HG03196 (cell line): Measurements from ENCODE around the gene SPINK4.
A peak's percentile ranks its signal among the peaks of the same experiment; 100 is the strongest.

Experiments
- ATAC-seq: cut with Tn5 transposase; IDR thresholded peaks from one replicate; pipeline ENCODE4 v1.9.1; 2021; ENCODE audit not compliant: unreplicated experiment

SPINK4 gene

DNA sequence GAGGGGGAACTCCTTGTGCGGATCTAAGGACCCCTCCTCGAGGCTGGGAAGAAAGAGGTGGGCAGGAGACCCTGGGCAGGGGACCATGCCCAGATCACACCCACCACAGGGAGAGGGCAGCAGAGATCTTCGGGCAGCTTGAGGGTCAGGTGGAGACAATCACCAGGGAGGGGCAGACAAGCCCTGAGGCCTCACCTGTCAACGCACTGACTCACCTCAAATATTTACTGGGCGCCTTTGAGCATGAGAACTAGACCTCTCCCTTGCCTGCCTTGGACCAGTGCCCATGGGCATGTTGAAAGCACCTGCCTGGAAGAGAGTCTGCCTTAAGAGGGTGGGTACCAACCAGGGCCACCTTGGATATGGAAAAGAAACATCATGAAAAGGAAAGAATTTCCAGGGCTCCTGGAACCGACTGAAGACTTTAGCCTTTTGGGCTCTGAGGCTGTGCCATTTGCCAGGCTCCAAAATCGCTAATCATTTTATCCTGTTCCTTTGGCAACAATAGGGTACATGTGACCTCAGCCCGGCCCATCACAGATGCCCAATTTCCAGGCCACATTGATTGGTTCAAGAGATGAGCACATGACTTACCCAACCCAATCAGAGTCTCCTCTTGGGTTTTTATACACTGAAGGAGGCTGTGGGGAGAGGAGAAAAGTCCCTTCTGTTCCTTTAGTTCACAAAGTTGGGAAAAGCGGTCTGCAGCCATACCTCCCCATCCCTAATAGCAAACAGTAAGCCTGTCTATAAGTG lies 10.4 kb upstream of the SPINK4 start:
- no peak for ATAC-seq

DNA sequence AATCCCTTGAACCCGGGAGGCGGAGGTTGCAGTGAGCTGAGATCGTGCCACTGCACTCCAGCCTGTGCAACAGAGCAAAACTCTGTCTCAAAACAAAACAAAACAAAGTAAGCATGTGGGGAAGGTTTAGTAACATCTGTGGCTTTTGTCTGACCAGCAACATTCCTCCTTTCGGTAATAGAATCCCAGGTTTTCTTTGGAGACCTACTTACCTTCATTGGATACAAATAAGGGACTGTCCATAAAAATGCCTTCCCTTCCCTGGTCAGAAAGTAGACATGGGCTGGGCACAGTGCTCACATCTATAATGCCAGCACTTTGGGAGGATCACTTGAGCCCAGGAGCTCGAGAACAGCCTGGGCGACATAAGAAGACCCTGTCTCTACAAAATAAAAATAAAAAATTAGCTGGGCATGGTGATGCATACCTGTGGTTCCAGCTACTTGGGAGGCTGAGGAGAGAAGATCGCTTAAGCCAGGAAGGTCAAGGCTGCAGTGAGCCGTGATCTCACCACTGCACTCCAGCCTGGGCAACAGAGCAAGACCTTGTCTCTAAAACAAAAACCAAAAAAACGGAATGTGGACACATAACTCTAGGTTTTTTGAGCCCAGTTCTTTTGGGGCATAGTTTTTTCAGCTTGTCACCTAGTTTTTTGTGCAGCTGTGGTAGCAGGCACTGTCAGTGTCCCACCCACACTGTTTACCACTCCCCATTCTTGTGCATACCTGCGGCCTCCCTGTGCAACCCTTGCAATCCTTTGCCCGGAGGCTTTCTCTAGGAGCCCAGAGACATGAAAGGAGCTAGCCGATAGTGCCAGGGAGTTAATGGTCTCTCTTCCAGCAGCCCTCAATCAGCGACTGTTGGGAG lies 9.0 kb upstream of the SPINK4 start:
- ATAC-seq: no peak

DNA sequence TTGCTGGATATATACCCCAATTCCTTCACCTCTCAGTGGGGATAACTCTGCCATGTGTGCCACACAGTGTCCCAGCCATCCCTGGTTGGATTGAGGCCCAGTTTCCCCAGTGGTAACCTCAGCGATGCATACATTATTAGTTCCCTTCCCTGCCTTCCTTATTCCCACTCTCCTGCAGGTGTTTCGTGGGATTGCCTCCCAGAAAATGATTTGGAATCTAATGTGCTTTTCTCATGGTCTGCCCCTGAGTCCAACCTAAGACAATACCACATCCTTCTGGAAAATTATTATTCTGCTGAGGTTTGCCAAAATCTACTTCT lies 8.4 kb upstream of the SPINK4 start:
- ATAC-seq: no peak

DNA sequence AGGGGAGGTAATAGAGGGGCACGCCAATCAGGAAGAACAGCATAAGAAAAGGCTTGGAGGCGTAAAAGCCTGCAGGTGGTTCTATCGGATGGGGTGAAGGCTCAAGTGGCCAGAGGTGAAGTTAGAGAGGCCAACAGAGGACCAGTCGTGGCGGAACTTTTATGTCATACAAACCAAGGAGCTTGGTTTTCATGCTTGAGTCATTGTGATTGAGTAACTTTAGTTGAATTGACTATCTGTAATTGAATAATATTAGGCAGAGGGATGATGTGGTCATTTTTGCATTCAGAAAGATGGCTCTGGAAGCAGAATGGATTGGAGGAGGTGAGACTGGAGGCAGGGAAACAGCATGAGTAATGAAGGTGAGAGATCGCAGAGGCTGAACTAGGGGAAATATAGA lies 7.2 kb upstream of the SPINK4 start:
- ATAC-seq: no peak

DNA sequence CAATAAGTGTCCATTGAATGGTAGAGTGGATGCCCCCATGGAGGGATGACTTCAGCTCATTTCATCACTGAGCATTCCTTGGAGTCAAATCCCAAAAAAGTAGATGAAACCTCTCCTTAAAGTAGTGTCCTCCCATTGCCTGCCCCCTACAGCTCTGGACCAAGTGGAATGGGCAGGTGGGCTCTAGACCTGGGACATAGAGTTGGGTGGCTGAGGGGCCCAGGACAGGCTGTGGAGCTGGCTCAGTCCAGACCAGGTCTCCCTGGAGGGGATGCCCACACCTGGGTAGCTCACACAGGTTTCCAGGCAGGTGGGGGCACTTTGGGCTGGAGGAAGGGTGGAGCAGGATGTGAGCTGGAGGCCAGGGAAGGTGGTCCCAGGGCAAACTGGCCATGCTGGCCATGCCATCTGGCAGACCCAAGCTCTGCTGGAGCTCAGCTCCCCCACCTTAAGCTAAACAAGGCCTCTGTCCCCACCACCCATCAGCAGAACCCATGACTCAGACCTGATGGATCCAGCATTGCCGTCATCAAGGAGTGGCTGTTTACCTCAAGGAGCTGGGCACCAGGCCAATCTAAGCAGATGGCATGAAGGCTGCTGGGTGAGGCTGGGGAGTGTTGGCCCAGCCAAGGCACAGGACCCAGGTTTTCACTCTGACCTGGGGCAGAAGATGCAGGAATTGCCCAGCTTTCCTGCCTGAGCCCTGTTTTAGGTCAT lies 6.2 kb upstream of the SPINK4 start:
- no peak for ATAC-seq

DNA sequence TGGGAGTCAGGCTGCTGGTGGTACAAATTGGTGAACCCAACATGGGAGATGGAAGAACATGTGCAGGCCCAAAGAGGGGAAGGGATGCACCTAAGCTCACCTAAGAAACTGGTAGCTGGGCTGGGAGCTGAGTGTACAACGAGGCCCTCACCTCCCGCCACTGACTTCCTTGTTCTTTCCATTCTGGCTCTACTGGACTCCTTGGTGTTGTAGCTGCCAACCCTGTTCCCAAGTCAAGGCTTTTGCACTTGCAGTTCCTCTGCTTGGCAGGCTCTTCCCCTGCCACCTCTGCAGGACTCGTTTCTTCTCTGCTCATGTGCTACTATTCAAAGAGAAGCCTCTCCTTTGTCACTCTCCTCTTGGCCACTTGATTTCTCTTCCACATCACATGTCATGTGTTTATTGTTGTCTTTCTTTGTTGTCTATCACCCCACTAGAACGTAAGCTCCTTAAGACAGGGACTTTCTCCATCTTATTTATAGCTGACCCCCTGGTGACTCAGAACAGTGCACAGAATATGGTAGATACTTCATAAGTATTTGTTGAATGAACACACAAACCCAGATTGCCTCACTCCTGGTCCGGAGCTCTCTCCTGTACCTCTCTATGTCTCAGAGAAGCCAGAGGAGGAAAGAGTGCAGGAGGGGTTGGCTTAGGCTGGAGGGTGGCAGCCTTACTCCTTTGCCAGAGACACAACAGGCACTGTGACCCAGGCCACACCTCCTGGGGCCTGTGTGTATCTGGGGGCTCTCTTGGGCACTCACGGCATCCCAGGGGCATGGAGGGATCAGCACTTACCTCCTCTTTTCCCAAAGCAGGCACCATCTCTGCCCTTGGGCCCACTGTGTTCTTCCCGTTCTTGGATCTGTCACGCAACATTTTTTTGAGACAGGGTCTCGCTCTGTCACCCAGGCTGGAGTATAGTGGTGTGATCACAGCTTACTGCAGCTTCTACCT lies 5.2 kb upstream of the SPINK4 start:
- ATAC-seq: no peak

DNA sequence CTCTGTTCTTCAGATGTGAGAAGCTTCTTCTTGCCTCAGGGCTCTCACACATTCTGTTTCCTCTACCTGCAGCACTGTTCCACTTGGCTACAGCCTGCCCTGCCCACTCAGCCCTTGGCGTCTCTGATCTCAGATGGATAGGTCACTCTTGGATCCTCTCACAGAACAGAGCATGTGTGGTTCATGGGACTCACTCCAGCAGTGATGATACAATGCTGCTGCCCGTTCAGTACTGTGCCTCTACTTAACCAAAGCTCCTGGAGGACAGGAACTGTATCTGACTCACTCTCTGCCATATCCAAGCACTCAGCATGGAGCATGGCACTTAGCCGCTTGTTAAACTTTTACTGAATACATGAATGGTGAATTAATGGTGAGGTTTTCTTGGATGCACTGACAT lies 3.4 kb upstream of the SPINK4 start:
- no peak for ATAC-seq

DNA sequence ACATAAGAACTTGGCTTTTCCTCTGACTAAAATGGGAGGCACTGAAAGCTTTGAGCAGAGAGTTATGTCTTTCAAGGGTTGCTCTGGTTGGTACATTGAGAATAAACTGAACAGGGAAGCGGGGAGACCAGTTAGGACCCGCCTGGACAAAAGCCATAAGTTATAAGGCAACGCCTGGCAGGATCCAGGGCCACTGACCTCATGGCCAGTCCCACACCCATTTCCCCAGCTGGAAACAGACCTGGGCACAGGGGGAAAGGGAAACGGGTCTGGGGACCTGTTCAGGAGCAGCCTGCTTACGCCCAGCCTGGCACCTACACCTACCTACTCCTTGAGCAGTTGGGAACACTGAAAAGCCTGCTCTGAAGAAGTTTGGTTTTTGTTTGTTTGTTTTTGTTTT lies 1.3 kb downstream of the SPINK4 start:
- no peak for ATAC-seq

DNA sequence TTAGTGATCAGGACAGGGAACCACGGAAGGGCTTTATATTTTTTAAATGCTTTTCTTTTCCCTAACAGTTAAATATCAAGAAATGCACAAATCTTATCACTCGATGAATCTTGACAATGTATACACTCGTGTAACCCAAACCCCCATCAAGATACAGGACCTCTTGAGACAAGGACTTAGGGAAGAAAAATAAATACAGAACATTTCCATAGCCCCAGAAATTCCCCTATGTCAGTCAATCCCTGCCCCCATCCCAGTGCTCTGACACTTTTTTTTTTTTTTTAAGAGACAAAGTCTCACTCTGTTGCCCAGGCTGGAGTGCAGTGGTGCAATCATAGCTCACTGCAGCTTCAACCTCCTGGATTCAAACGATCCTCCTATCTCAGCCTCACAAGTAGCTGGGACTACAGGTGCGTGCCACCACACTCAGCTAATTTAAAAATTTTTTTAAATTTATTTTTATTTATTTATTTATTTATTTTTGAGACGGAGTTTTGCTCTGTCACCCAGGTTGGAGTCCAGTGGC lies 2.7 kb downstream of the SPINK4 start:
- no peak for ATAC-seq

DNA sequence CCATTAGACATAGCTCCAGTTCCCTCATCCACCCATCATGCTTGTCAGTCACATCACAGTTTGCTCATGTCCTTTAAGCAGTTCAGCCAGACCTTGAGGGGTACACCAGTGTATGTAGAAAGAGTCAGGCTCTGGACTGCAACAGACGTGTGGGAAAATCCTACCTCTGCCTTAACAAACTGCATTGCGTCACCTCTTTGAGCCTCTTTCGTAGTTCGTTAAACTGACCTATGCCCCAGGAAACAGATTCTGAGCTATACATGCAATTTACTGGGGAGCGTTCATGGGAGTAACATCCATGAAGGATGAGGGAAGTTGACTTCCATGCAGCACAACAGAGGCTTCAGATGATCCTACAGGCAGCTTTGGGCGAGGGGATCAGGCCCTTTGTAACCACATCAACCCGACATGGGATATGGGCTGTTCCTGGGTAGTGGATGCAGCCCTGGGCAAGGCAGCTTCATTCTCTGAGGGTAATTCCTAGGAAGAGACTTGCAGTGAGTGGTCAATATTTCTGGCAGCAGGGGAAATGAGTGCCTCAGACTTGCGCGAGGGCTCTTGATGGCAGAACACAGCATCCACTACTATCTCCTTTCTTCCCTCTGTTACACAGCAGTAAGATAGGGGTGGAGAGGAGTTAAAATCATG lies 4.3 kb downstream of the SPINK4 start:
- ATAC-seq: no peak

DNA sequence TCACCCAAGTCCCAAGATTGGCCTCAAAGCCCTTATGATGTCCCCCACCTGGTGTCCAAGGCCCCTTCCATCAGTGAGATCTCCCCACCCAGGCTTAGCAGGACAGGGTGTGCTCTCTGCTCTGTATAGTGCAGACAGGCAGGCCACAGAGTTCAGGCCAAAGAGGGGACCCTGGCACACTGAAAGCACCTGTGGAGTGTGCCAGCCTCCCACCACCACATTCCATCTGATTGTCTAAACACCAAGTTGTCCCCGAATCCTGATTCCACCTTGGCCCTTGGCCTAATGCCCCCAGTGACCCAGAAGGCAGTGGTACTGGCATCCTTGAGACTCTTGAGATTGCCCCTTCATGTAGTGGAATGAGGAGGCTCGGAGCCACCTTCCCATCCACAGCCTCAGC lies 5.4 kb downstream of the SPINK4 start:
- no peak for ATAC-seq

DNA sequence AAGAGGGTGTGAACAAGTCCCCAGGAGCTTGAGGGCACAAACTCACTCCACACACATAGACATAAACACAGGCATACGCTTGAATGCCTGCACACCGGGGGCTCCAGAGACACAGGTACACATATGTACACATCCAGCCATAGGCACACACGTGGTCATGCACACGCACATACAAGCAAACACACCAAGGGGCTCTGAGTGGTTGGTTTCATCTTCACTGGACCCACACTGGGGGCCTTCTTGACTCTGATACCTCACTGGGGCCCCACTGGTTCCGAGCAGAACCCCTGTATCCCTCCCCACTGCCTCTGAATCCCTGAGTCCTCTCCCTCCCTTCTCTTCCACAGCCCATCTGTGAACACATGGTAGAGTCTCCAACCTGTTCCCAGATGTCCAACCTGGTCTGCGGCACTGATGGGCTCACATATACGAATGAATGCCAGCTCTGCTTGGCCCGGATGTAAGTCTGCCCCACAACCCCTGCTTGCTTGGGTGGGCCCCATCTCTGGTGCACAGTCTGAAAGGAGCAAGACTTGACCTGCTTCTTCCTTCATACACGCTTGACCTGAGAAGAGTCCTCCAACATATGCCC lies 6.4 kb downstream of the SPINK4 start:
- no peak for ATAC-seq

DNA sequence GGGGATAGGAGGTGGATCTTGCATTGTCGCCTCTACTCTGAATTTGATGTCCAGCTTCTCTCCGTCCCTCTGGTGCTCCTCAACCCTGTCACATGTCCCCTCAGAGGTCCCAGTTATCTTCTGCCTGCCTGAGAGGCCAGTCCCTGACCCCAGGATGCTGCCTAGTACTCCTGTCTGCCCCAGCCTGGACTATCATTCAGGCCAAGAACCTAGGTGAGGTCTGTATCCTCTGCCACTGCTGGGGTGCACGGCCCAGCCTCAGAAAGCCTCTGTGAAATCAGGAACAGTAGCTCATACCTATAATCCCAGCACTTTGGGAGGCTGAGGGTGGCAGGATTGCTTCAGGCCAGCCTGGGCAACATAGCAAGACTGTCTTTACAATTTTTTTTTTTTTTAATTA lies 8.6 kb downstream of the SPINK4 start:
- ATAC-seq: no peak

DNA sequence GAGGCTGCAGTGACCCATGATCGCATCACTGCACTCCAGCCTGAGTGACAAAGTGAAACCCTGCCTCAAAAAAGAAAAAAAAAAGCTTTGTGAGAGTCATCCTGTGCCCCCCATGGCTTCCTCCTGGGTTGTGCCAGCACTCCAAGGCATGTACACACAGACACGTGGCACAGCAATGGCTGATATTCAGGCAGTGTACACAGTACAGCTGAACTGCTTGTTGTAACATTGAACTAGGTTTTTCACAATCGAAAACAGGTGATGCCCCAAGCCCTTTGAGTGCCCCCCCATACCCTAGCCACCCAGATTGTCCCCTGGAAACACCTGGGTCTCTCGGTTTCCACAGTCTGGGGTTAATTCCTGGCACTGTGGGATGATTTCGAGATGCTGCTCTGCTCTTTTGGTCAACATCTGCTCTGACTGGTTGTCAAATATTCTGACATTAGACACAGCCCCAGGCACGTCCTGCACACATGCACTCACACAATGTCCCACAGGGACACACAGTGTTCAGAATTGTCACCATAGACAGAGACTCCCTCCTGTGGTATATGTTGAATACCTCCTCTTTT lies 9.2 kb downstream of the SPINK4 start:
- ATAC-seq: peak; percentile 50

DNA sequence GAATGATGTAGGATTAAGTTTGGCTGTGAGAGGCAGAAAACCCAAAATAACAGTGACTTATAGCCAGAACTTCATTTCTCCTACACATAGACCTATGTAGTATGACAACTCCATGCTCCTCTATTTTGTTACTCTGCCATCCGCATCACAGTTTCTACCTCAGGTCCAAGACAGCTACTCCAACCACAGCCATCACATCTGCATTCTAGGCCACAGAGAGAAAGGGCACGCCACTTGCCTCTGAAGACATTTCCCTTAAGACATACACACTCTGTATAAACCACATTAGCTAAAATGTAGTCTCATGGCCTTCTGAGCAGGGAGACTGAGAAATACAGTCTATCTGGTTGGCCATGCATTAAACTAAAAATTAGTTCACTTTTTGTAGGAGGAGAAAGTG lies 10.0 kb downstream of the SPINK4 start:
- no peak for ATAC-seq

DNA sequence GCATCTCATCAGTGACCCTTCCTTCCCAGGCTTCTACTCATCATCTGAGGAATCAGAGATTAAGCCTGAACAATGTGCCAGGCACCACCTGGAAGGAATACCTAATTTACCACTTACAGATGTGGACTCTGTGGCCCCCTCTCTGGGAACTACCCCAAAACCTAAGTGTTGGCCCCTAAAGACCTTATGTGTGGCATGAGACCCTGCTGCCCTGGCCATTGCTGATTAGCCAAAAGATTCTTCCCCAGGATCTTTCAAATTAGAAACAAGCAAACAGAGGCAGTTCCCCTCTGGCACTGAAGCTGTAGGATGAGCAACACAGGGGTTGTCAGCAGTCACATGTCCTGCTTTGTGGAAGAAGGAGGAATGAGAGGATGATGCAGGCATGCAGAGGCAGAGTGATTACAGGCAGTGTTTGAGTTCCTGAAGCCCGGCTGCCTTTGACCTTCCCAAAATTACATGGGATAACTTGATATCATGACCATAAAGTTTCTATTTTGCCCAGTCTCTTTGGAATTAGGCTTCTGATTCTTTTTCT lies 10.6 kb downstream of the SPINK4 start:
- no peak for ATAC-seq

DNA sequence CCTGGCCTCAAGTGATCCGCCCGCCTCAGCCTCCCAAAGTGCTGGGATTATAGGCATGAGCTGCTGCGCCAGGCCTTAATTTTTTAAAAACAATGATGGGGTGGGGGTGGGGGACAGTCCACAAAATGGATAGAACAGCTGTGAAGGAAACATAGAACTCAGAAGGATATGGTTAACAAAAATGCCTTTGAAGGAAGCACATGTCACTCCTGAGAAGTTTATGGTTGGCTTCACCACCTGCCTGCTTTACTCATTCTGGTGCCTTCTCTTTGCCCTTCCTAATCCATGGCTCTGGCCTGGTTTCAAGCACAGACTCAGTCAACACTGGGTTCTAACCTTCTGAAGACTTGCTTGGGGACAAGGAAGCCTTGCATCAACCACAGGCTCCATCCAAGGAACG lies 14.2 kb downstream of the SPINK4 start:
- ATAC-seq: no peak

DNA sequence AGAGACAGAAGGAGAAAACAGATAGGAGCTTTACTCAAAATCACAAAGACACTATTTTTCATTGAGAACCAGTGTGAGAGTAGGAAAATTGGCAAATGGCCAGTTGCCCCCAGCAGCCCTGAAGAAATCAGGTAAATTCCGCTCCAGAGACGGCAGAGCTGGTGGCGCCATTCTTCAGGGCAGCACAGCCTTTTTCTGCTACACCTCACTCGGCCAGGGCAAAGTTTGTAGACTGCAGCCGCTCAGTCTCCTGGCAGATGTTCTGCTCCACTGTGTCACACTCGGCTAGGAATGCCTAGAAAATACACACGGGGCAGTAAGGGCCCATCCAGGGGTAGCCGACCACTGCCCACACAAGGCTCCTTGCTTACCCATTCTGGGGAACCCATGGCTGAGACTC lies 15.0 kb downstream of the SPINK4 start:
- ATAC-seq: no peak

DNA sequence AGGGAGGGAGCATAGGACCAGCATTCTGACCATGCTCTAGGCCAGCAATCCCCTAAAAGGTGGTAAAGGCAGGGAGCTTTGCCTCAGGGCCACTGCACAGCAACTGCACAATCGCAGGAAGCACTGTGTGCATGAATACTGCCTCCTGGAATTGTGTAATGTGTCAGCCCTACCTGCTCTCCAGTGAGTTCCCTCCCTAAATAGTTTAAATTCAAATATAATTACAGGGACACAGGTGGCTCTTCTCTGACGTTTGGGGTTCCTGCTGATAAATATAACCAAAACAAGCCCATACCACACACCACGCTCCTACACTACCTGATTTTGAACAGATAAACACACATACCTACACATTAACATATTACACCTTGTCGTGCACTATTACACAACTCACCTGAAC lies 15.5 kb downstream of the SPINK4 start:
- no peak for ATAC-seq
